OCI-LY3 (cell line): Measurements from ENCODE around the gene FCGR2B.
"Not testable (repeated sequence)": the region's sequence is repeated elsewhere in the genome, so short reads cannot be mapped to it uniquely, and the experiment has no call there.

Experiments
- H2AFZ ChIP-seq: fragments of 200-600, 300-600 bp; shearing (Covaris generic); 2 replicates; pipeline ENCODE4 v1.6.0; 2014; ENCODE audit warnings: antibody characterized with exemption, low read depth, low read length
- H3K27ac ChIP-seq: fragments of 200-600, 300-600 bp; sonication (generic); 2 replicates; pipeline ENCODE4 v1.5.1; 2014; ENCODE audit warnings: mild to moderate bottlenecking, low read length, moderate library complexity, mixed read lengths
- H3K27me3 ChIP-seq: fragments of 200-600, 300-600 bp; sonication (generic); 2 replicates; pipeline ENCODE4 v1.6.1; 2014; ENCODE audit warnings: low read depth, low read length, mixed read lengths
- H3K36me3 ChIP-seq: fragments of 200-600, 300-600 bp; sonication (generic); replicated peaks from 2 replicates; pipeline ENCODE3; 2014; ENCODE audit warnings: low read depth, low read length, mixed read lengths
- H3K4me1 ChIP-seq: fragments of 300-600, 200-600 bp; sonication (generic); 2 replicates; pipeline ENCODE4 v1.6.1; 2014; ENCODE audit warnings: low read length, mixed read lengths
- H3K4me2 ChIP-seq: fragments of 200-600, 300-600 bp; sonication (generic); 2 replicates; pipeline ENCODE4 v1.6.1; 2014; ENCODE audit warnings: low read length, mixed read lengths
- H3K4me3 ChIP-seq: fragments of 300-600, 200-600 bp; sonication (generic); 2 replicates; pipeline ENCODE4 v1.5.1; 2014; ENCODE audit warnings: antibody characterized with exemption, mild to moderate bottlenecking, low read length, moderate library complexity
- H3K79me2 ChIP-seq: fragments of 300-600, 200-600 bp; shearing (Covaris generic); 2 replicates; pipeline ENCODE4 v1.6.1; 2014; ENCODE audit warnings: mild to moderate bottlenecking, low read length, mixed read lengths
- H3K9ac ChIP-seq: fragments of 300-600, 200-600 bp; shearing (Covaris generic); 2 replicates; pipeline ENCODE4 v1.6.0; 2014; ENCODE audit warnings: mild to moderate bottlenecking, low read length, moderate library complexity
- H3K9me3 ChIP-seq: fragments of 200-600, 300-600 bp; shearing (Covaris generic); 2 replicates; pipeline ENCODE4 v1.6.1; 2014; ENCODE audit warnings: low read length, mixed read lengths; ENCODE audit not compliant: insufficient read depth
- H4K20me1 ChIP-seq: fragments of 200-600, 300-600 bp; sonication (generic); 2 replicates; pipeline ENCODE4 v1.6.1; 2016; ENCODE audit warnings: low read length, mixed read lengths; ENCODE audit not compliant: insufficient read depth
- EZH2phosphoT487 ChIP-seq: fragments of 200-600 bp; shearing (Covaris generic); IDR thresholded peaks from 2 replicates; pipeline ENCODE4 v1.6.1; 2018; ENCODE audit warnings: antibody characterized with exemption, mixed run types, low read depth
- TF ChIP-seq, protein P1 (sequence below): fragments of 200-600, 300-600 bp; sonication (generic); IDR thresholded peaks from 2 replicates; pipeline ENCODE4 v1.5.1; 2014; ENCODE audit warnings: antibody characterized with exemption, low read length, low read depth

Gene FCGR2B

DNA sequence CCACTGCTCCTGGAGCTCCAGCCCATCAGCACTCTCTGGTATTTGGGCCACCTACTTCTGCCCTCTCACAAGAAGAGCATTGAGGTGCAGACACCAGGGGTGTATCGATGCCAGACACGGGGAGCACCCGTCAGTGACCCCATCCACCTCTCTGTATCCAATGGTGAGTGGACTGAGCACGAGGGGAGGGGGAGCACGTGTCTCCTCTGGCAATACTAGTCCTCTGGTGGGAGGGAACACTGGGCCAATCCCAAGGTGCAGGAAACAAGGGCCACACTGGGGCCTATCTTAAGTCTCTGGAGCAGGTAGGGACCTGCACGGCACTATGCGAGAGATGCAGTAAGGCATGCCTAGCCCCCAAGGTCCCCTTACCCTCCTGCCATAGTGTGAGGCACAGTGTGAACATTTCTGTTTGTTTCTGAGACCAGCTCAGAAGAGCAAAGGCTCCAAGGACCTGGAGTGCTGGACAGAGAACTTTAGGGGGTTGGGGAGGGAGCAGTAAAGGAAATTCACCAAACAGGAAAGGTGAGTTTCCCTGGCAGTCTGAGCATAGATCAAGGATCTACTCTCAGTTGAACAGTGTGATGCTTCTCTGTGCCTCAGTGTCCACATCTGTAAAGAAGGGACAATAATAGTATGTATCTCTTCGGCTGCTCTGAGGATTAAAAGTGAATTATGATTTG is 60.7 kb downstream of the FCGR2B start:
- Histone ChIP-seq H2AFZ (no peak overlapping the region), H3K36me3 (no peaks in the 10 kb centered on the region), H4K20me1 (no peaks in the 10 kb centered on the region), H3K9ac (no peak overlapping the region), H3K4me3 (no peak overlapping the region), H3K79me2 (no peaks in the 10 kb centered on the region; the same call in 1 of the 2 replicates), H3K9me3 (no peaks in the 10 kb centered on the region), H3K4me1 (peaks cover 58% of the 10 kb centered on the region), H3K27ac (no peak overlapping the region), H3K27me3 (no peaks in the 10 kb centered on the region), H3K4me2 (no peak overlapping the region)
- TF ChIP-seq, protein P1, sequence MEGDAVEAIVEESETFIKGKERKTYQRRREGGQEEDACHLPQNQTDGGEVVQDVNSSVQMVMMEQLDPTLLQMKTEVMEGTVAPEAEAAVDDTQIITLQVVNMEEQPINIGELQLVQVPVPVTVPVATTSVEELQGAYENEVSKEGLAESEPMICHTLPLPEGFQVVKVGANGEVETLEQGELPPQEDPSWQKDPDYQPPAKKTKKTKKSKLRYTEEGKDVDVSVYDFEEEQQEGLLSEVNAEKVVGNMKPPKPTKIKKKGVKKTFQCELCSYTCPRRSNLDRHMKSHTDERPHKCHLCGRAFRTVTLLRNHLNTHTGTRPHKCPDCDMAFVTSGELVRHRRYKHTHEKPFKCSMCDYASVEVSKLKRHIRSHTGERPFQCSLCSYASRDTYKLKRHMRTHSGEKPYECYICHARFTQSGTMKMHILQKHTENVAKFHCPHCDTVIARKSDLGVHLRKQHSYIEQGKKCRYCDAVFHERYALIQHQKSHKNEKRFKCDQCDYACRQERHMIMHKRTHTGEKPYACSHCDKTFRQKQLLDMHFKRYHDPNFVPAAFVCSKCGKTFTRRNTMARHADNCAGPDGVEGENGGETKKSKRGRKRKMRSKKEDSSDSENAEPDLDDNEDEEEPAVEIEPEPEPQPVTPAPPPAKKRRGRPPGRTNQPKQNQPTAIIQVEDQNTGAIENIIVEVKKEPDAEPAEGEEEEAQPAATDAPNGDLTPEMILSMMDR = no peak
- no peak for TF ChIP-seq EZH2phosphoT487

DNA sequence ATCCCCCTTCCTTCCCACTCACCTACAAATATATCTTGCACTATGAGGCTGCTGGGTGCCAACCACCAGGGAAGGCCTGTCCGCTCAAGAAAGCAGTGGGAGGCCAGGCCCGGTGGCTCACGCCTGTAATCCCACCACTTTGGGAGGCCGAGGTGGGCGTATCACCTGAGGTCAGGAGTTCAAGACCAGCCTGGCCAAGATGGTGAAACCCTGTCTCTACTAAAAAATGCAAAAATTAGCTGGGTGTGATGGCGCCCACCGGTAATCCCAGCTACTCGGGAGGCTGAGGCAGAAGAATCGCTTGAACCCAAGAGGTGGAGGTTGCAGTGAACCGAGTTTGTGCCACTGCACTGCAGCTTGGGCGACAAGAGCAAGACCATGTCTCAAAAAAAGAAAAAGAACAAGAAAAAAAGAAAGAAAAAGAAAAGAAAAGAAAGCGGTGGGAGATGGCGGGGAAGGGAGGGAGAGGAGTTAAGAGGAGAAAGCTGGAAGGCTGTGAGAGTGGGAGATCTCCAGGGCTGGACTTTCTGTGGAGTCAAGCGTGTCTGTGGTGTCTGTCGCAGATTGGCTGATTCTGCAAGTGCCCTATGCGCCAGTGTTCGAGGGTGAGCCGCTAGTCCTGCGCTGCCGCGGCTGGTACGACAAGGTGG is 62.4 kb downstream of the FCGR2B start:
- not testable (repeated sequence) for H3K27me3 ChIP-seq, H3K36me3 ChIP-seq, H3K79me2 ChIP-seq, H4K20me1 ChIP-seq, H3K9me3 ChIP-seq
- H3K9ac ChIP-seq = peak overlapping the region; percentile 80
- peak overlapping the region; percentile 95 for H3K4me2 ChIP-seq
- peak overlapping the region; percentile 61 for H3K27ac ChIP-seq
- peak overlapping the region; percentile 42; the same call in 1 of the 2 replicates for H2AFZ ChIP-seq
- H3K4me1 ChIP-seq = peaks cover 58% of the 10 kb centered on the region
- H3K4me3 ChIP-seq = peak overlapping the region; percentile 76

DNA sequence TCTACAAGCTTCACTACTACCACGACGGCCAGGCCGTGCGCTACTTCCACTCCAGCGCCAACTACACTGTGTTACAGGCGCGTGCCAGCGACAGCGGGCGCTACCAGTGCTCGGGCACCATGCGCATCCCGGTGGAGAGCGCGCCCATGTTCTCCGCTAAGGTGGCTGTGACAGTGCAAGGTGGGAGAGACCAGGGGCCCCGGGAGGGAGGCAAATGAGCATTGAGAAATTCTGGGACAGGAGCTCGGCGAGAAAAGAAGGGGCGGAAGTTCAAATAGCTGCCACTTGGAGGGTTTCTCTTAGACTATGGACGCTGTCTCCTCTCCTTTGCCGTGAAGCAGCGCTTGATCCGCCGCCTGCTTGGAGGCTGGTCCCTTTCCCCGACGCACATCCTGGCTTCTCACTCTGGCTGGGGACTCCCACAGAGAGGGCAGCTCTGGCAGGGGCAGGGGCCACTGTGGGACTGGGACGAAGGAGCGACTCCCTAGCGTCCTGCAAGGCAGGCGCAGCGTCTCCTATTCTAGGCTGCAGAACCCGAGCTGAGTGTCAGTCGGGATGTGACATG is 63.0 kb downstream of the FCGR2B start:
- no peaks in the 10 kb centered on the region for H4K20me1 ChIP-seq

DNA sequence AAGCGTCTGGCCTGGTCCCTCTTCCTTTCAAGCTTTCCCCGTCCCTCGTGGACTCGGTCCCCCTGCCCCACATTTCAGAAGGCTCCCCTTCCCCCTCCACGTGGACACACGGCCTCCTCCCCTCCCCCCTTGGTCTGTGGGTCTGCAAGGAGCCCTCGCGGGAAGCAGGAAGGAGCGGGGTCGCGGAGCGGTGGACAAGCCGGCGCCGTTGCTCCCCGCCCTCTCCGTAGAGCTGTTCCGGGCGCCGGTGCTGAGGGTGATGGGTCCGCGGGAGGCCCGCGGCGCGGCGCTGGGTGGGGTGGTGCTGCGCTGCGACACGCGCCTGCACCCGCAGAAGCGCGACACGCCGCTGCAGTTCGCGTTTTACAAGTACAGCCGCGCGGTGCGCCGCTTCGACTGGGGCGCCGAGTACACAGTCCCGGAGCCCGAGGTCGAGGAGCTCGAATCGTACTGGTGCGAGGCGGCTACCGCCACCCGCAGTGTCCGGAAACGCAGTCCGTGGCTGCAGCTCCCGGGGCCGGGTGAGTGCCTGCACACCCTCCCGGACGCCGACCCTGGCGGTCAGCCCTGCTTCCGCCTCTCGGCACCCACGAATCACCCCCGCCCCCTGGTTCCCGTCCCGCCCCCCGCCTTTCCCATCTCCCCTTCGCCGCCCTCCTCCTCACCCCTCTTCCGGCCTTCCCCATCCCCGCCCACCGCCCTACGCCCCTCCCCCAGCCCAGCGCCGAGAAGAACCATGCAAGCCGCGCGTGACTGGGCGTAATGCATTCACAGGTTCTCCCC is 63.7 kb downstream of the FCGR2B start:
- TF ChIP-seq EZH2phosphoT487 = no peak
- TF ChIP-seq, protein P1 = no peak
- H3K4me2 ChIP-seq = peak overlapping the region; percentile 95
- no peaks in the 10 kb centered on the region for H3K9me3 ChIP-seq
- H3K4me1 ChIP-seq = peaks cover 49% of the 10 kb centered on the region
- H3K9ac ChIP-seq = peak overlapping the region; percentile 80
- H3K27ac ChIP-seq = peak overlapping the region; percentile 61
- peak overlapping the region; percentile 39 for H2AFZ ChIP-seq
- H3K27me3 ChIP-seq = no peaks in the 10 kb centered on the region
- H3K4me3 ChIP-seq = peak overlapping the region; percentile 76
- H3K36me3 ChIP-seq = no peaks in the 10 kb centered on the region
- no peaks in the 10 kb centered on the region; the same call in 1 of the 2 replicates for H3K79me2 ChIP-seq
- no peaks in the 10 kb centered on the region for H4K20me1 ChIP-seq

More for the DNA sequence above, 63.0 kb downstream of the FCGR2B start:
- Histone ChIP-seq H3K27ac (peak overlapping the region; percentile 61), H3K79me2 (no peaks in the 10 kb centered on the region; the same call in 1 of the 2 replicates), H3K4me3 (peak overlapping the region; percentile 76), H3K9me3 (no peaks in the 10 kb centered on the region), H3K36me3 (no peaks in the 10 kb centered on the region), H2AFZ (peak overlapping the region; percentile 42; the same call in 1 of the 2 replicates), H3K9ac (peak overlapping the region; percentile 80), H3K4me1 (peaks cover 56% of the 10 kb centered on the region), H3K4me2 (peak overlapping the region; percentile 95), H3K27me3 (no peaks in the 10 kb centered on the region)
- no peak for TF ChIP-seq EZH2phosphoT487
- TF ChIP-seq, protein P1 = peak; percentile 32
